ENCODE data around the gene HMG20A. TPM values are rescaled to one million over a fixed set of nuclear protein-coding genes. Genes with fewer than 3 reads are reported as not detected.
A peak's percentile ranks its signal among the peaks of the same experiment; 100 is the strongest.

Gene HMG20A
- total and polyA plus RNA-seq, 2 experiments from 2014 or later: 17.8 to 57.8 TPM

DNA sequence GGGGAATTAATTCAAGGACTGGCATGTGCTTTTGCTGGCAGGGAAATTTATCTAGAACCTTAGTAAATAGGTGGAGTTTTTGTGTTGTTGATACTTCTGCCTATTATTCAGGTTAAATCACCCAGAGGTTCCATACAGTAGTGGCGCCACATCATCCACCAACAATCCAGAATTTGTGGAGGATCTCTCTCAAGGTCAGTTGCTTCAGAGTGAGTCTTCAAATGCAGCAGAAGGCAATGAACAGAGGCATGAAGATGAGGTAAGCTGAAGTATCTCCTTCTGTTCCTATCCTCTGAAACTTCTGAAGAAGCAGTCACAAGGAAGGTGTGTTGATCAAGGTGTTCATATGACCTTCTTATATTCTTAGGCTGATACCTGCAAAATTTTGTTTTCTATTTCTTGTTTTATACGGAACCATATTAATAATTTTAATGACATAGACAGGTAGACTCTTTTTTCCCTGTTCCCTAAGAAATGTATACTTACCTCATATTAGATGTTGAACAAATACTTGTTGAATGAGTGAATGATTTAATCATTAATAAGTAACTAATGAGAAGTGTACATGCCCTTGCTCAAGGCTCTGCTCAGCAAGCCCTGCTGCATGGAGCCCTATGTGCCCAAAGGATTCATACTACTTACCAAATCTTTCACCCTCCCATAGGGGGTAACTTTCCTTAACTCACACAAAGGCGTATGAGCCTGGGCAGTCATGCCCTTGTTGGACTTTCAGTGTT lies 43.6 kb downstream of the HMG20A start:
- Histone ChIP-seq H3K9me2 (ENCODE audit: insufficient read depth) (no peaks in the 10 kb centered on the region), H4K20me1 (replicated peaks; ENCODE audit: insufficient read depth) (peaks cover 1% of the 10 kb centered on the region; the same call in 1 of the 2 replicates), H3K4me1 (ENCODE audit: insufficient read depth) (peaks cover 26% of the 10 kb centered on the region), H3K4me2 (no peak overlapping the region), H3K27ac (ENCODE audit: low read depth) (no peak overlapping the region), H3K36me3 (ENCODE audit: insufficient read depth) (peaks cover under 1% of the 10 kb centered on the region; the same call in 1 of the 2 replicates), H3F3A (replicated peaks; ENCODE audit: low read depth) (0 out of 2 replicates have a peak, but pooled peaks cover 5% of the 10 kb centered on the region), H3K27me3 (ENCODE audit: insufficient read depth) (no peaks in the 10 kb centered on the region), H2AFZ (no peak overlapping the region), H3K4me3 (no peak overlapping the region), H3K79me2 (replicated peaks; ENCODE audit: insufficient read depth) (no peaks in the 10 kb centered on the region)
- DNase-seq (ENCODE audit: low spot score): no peak
- Mint-ChIP-seq H3K4me3 (no peak overlapping the region), H3K27ac (no peak overlapping the region), H3K4me1 (peaks cover 21% of the 10 kb centered on the region), H3K36me3 (ENCODE audit: low read depth) (peaks cover 21% of the 10 kb centered on the region), H3K9me3 (no peaks in the 10 kb centered on the region), H3K27me3 (ENCODE audit: insufficient read depth, low read depth, poor library complexity) (no peaks in the 10 kb centered on the region)
- ATAC-seq: no peak
- TF ChIP-seq EZH2phosphoT487 (IDR thresholded peaks at IDR 0.05; ENCODE audit: unreplicated experiment) (no peak), POLR2AphosphoS5 (IDR thresholded peaks at IDR 0.05; ENCODE audit: low read depth) (no peak), JUNB (IDR thresholded peaks at IDR 0.05; ENCODE audit: unreplicated experiment) (no peak)

DNA sequence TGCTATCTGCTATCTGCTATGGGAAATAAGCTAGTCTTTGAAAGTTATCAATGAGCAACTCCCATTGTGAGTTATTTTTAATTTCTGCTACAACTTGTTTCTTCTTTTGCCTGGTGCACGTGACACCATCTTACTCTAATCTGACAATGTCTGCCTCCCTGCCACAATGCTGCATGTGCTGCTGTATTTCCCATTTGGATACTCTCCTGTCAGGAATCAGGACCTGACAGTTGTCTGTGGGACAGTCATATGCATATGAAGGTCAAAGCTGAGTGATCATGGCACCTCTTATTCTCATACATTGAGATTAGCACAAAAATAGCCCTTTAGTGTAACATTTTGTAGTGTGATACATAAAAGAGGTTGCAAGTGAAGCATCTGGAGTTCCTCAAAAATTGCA lies 45.8 kb downstream of the HMG20A start:
- peaks cover 3% of the 10 kb centered on the region; the same call in 1 of the 2 replicates for H3K36me3 ChIP-seq (ENCODE audit: insufficient read depth)
- Mint-ChIP-seq H3K36me3 (ENCODE audit: low read depth) (peaks cover 21% of the 10 kb centered on the region; the same call in 2 of the 3 replicates), H3K4me3 (no peak overlapping the region), H3K4me1 (peaks cover 26% of the 10 kb centered on the region), H3K27me3 (ENCODE audit: insufficient read depth, low read depth, poor library complexity) (no peaks in the 10 kb centered on the region), H3K9me3 (no peaks in the 10 kb centered on the region), H3K27ac (peak overlapping the region; percentile 65; the same call in 1 of the 2 replicates)
- 0 out of 2 replicates have a peak, but pooled peaks cover 5% of the 10 kb centered on the region for H3F3A ChIP-seq (replicated peaks; ENCODE audit: low read depth)
- H3K9me2 ChIP-seq (ENCODE audit: insufficient read depth): no peaks in the 10 kb centered on the region
- no peaks in the 10 kb centered on the region for H3K27me3 ChIP-seq (ENCODE audit: insufficient read depth)
- ATAC-seq: no peak; the same call in 2 of the 3 replicates
- no peak overlapping the region for H2AFZ ChIP-seq
- no peak overlapping the region for H3K4me2 ChIP-seq
- no peaks in the 10 kb centered on the region for H3K79me2 ChIP-seq (replicated peaks; ENCODE audit: insufficient read depth)
- H3K27ac ChIP-seq (ENCODE audit: low read depth): no peak overlapping the region
- peaks cover 29% of the 10 kb centered on the region for H3K4me1 ChIP-seq (ENCODE audit: insufficient read depth)
- DNase-seq (ENCODE audit: low spot score): no peak
- no peaks in the 10 kb centered on the region; the same call in 1 of the 2 replicates for H4K20me1 ChIP-seq (replicated peaks; ENCODE audit: insufficient read depth)
- H3K4me3 ChIP-seq: no peak overlapping the region
- TF ChIP-seq, protein P1, sequence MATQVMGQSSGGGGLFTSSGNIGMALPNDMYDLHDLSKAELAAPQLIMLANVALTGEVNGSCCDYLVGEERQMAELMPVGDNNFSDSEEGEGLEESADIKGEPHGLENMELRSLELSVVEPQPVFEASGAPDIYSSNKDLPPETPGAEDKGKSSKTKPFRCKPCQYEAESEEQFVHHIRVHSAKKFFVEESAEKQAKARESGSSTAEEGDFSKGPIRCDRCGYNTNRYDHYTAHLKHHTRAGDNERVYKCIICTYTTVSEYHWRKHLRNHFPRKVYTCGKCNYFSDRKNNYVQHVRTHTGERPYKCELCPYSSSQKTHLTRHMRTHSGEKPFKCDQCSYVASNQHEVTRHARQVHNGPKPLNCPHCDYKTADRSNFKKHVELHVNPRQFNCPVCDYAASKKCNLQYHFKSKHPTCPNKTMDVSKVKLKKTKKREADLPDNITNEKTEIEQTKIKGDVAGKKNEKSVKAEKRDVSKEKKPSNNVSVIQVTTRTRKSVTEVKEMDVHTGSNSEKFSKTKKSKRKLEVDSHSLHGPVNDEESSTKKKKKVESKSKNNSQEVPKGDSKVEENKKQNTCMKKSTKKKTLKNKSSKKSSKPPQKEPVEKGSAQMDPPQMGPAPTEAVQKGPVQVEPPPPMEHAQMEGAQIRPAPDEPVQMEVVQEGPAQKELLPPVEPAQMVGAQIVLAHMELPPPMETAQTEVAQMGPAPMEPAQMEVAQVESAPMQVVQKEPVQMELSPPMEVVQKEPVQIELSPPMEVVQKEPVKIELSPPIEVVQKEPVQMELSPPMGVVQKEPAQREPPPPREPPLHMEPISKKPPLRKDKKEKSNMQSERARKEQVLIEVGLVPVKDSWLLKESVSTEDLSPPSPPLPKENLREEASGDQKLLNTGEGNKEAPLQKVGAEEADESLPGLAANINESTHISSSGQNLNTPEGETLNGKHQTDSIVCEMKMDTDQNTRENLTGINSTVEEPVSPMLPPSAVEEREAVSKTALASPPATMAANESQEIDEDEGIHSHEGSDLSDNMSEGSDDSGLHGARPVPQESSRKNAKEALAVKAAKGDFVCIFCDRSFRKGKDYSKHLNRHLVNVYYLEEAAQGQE (IDR thresholded peaks at IDR 0.05; ENCODE audit: unreplicated experiment): no peak
- TF ChIP-seq, protein P2, sequence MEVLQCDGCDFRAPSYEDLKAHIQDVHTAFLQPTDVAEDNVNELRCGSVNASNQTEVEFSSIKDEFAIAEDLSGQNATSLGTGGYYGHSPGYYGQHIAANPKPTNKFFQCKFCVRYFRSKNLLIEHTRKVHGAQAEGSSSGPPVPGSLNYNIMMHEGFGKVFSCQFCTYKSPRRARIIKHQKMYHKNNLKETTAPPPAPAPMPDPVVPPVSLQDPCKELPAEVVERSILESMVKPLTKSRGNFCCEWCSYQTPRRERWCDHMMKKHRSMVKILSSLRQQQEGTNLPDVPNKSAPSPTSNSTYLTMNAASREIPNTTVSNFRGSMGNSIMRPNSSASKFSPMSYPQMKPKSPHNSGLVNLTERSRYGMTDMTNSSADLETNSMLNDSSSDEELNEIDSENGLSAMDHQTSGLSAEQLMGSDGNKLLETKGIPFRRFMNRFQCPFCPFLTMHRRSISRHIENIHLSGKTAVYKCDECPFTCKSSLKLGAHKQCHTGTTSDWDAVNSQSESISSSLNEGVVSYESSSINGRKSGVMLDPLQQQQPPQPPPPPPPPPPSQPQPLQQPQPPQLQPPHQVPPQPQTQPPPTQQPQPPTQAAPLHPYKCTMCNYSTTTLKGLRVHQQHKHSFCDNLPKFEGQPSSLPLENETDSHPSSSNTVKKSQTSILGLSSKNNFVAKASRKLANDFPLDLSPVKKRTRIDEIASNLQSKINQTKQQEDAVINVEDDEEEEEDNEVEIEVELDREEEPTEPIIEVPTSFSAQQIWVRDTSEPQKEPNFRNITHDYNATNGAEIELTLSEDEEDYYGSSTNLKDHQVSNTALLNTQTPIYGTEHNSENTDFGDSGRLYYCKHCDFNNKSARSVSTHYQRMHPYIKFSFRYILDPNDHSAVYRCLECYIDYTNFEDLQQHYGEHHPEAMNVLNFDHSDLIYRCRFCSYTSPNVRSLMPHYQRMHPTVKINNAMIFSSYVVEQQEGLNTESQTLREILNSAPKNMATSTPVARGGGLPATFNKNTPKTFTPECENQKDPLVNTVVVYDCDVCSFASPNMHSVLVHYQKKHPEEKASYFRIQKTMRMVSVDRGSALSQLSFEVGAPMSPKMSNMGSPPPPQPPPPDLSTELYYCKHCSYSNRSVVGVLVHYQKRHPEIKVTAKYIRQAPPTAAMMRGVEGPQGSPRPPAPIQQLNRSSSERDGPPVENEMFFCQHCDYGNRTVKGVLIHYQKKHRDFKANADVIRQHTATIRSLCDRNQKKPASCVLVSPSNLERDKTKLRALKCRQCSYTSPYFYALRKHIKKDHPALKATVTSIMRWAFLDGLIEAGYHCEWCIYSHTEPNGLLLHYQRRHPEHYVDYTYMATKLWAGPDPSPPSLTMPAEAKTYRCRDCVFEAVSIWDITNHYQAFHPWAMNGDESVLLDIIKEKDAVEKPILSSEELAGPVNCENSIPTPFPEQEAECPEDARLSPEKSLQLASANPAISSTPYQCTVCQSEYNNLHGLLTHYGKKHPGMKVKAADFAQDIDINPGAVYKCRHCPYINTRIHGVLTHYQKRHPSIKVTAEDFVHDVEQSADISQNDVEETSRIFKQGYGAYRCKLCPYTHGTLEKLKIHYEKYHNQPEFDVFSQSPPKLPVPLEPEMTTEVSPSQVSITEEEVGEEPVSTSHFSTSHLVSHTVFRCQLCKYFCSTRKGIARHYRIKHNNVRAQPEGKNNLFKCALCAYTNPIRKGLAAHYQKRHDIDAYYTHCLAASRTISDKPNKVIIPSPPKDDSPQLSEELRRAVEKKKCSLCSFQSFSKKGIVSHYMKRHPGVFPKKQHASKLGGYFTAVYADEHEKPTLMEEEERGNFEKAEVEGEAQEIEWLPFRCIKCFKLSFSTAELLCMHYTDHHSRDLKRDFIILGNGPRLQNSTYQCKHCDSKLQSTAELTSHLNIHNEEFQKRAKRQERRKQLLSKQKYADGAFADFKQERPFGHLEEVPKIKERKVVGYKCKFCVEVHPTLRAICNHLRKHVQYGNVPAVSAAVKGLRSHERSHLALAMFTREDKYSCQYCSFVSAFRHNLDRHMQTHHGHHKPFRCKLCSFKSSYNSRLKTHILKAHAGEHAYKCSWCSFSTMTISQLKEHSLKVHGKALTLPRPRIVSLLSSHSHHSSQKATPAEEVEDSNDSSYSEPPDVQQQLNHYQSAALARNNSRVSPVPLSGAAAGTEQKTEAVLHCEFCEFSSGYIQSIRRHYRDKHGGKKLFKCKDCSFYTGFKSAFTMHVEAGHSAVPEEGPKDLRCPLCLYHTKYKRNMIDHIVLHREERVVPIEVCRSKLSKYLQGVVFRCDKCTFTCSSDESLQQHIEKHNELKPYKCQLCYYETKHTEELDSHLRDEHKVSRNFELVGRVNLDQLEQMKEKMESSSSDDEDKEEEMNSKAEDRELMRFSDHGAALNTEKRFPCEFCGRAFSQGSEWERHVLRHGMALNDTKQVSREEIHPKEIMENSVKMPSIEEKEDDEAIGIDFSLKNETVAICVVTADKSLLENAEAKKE (CRISPR knock-in tag; IDR thresholded peaks at IDR 0.05): no peak
- TF ChIP-seq POLR2AphosphoS5 (IDR thresholded peaks at IDR 0.05; ENCODE audit: low read depth) (no peak), STAT1 (IDR thresholded peaks at IDR 0.05; ENCODE audit: unreplicated experiment) (no peak), EZH2 (IDR thresholded peaks at IDR 0.05; ENCODE audit: low read depth, unreplicated experiment) (no peak), NANOG (IDR thresholded peaks at IDR 0.05; ENCODE audit: borderline replicate concordance) (no peak)
- TF ChIP-seq, protein P3, sequence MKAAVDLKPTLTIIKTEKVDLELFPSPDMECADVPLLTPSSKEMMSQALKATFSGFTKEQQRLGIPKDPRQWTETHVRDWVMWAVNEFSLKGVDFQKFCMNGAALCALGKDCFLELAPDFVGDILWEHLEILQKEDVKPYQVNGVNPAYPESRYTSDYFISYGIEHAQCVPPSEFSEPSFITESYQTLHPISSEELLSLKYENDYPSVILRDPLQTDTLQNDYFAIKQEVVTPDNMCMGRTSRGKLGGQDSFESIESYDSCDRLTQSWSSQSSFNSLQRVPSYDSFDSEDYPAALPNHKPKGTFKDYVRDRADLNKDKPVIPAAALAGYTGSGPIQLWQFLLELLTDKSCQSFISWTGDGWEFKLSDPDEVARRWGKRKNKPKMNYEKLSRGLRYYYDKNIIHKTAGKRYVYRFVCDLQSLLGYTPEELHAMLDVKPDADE (IDR thresholded peaks at IDR 0.05): no peak

All from GM23338 (cell line).